SK-N-SH treated with all-trans-retinoic acid at 6 μM for 48 hours (cell line): Measurements from ENCODE around the gene OSBPL1A.

Experiments used
- ATAC-seq: fragments of 200-7000 bp; cut with Tn5 transposase; 3 replicates; pipeline ENCODE4 v1.9.1; 2020; ENCODE audit warnings: mild to moderate bottlenecking, moderate library complexity
- BACH2 ChIP-seq: fragments of 250-450 bp; sonication (Bioruptor Pico); IDR thresholded peaks from 2 replicates; pipeline ENCODE4 v1.9.0; 2021; ENCODE audit warnings: mild to moderate bottlenecking, borderline replicate concordance
- CSDC2 ChIP-seq: fragments of 250-450 bp; sonication (Bioruptor Pico); IDR thresholded peaks from 2 replicates; pipeline ENCODE4 v1.5.0; 2020; ENCODE audit warnings: mild to moderate bottlenecking, moderate library complexity
- ESRRG ChIP-seq: fragments of 250-450 bp; sonication (Bioruptor Pico); IDR thresholded peaks from 2 replicates; pipeline ENCODE4 v1.6.1; 2021; ENCODE audit warnings: mild to moderate bottlenecking
- GLIS3 ChIP-seq: fragments of 250-450 bp; sonication (Bioruptor Pico); IDR thresholded peaks from 2 replicates; pipeline ENCODE4 v1.5.0; 2020; ENCODE audit warnings: mild to moderate bottlenecking, moderate library complexity
- ISL1 ChIP-seq: fragments of 250-450 bp; sonication (Bioruptor Pico); IDR thresholded peaks from 2 replicates; pipeline ENCODE4 v2.1.2; 2022; ENCODE audit warnings: mild to moderate bottlenecking, moderate library complexity
- PPARA ChIP-seq: fragments of 250-450 bp; sonication (Bioruptor Pico); IDR thresholded peaks from 2 replicates; pipeline ENCODE4 v1.5.0; 2020; ENCODE audit warnings: mild to moderate bottlenecking, borderline replicate concordance
- RARB ChIP-seq: fragments of 250-450 bp; sonication (Bioruptor Pico); IDR thresholded peaks from 2 replicates; pipeline ENCODE4 v1.8.0; 2021; ENCODE audit warnings: mild to moderate bottlenecking, moderate library complexity
- TCF4 ChIP-seq: fragments of 250-450 bp; sonication (Bioruptor Pico); IDR thresholded peaks from 2 replicates; pipeline ENCODE4 v1.8.0; 2021; ENCODE audit warnings: mild to moderate bottlenecking, moderate library complexity, borderline replicate concordance
- TOX ChIP-seq: fragments of 250-450 bp; sonication (Bioruptor Pico); IDR thresholded peaks from 2 replicates; pipeline ENCODE4 v1.8.0; 2021; ENCODE audit warnings: mild to moderate bottlenecking, moderate library complexity, borderline replicate concordance
- ZC3H10 ChIP-seq: fragments of 250-450 bp; sonication (Bioruptor Pico); IDR thresholded peaks from 2 replicates; pipeline ENCODE4 v1.5.1; 2021; ENCODE audit warnings: mild to moderate bottlenecking, moderate library complexity
- ZFP3 ChIP-seq: fragments of 250-450 bp; sonication (Bioruptor Pico); IDR thresholded peaks from 2 replicates; pipeline ENCODE4 v1.5.0; 2020; ENCODE audit warnings: mild to moderate bottlenecking, moderate library complexity
- ZFP30 ChIP-seq: fragments of 450-650 bp; formaldehyde crosslinking; IDR thresholded peaks from 2 replicates; pipeline ENCODE4 v1.5.0; 2022; ENCODE audit warnings: mild to moderate bottlenecking, moderate library complexity
- ZNF70 ChIP-seq: fragments of 450-650 bp; formaldehyde crosslinking; IDR thresholded peaks from 2 replicates; pipeline ENCODE4 v1.5.0; 2020; ENCODE audit warnings: mild to moderate bottlenecking, moderate library complexity
- ZNF8 ChIP-seq: fragments of 450-650 bp; formaldehyde crosslinking; IDR thresholded peaks from 2 replicates; pipeline ENCODE4 v1.5.0; 2020; ENCODE audit warnings: mild to moderate bottlenecking, moderate library complexity
- TF ChIP-seq, protein P1 (sequence below): fragments of 250-450 bp; sonication (Bioruptor Pico); IDR thresholded peaks from 2 replicates; pipeline ENCODE4 v1.5.1; 2021; ENCODE audit warnings: mild to moderate bottlenecking, moderate library complexity
- TF ChIP-seq, protein P2 (sequence below): fragments of 250-450 bp; sonication (Bioruptor Pico); IDR thresholded peaks from 2 replicates; pipeline ENCODE4 v1.5.0; 2020; ENCODE audit warnings: mild to moderate bottlenecking, moderate library complexity
- TF ChIP-seq, protein P3 (sequence below): fragments of 250-450 bp; sonication (Bioruptor Pico); IDR thresholded peaks from 2 replicates; pipeline ENCODE4 v1.8.0; 2020; ENCODE audit warnings: mild to moderate bottlenecking, moderate library complexity, borderline replicate concordance
- TF ChIP-seq, protein P4 (sequence below): fragments of 250-450 bp; sonication (Bioruptor Pico); IDR thresholded peaks from 2 replicates; pipeline ENCODE4 v1.8.0; 2021; ENCODE audit warnings: low read depth, mild to moderate bottlenecking, moderate library complexity, borderline replicate concordance
- TF ChIP-seq, protein P5 (sequence below): fragments of 250-450 bp; sonication (Bioruptor Pico); IDR thresholded peaks from 2 replicates; pipeline ENCODE4 v1.5.1; 2020; ENCODE audit warnings: low read depth, mild to moderate bottlenecking, moderate library complexity

OSBPL1A gene

DNA sequence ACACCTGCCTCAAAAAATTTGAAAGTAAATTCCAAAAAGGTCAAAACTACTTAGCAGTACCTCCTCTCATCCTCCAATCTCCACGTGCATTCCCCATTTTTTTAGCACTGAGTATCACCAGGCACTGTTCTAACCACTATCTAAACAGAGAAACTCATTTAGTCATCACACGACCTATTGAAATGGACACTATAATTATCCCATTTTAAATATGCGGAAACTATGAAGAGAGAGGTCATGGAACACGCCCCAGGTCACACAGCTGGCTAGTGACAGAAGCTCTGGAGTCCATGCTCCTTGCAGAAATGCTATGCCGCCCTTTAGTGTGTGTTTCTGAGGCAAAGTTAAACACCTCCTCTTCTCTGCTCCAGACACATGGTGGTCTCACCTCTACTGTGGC is 159.2 kb downstream of the OSBPL1A start:
- ATAC-seq, result no peak
- TF ChIP-seq ZFP3 (CRISPR knock-in tag) (no peak), ISL1 (no peak)
- TF ChIP-seq, protein P1, sequence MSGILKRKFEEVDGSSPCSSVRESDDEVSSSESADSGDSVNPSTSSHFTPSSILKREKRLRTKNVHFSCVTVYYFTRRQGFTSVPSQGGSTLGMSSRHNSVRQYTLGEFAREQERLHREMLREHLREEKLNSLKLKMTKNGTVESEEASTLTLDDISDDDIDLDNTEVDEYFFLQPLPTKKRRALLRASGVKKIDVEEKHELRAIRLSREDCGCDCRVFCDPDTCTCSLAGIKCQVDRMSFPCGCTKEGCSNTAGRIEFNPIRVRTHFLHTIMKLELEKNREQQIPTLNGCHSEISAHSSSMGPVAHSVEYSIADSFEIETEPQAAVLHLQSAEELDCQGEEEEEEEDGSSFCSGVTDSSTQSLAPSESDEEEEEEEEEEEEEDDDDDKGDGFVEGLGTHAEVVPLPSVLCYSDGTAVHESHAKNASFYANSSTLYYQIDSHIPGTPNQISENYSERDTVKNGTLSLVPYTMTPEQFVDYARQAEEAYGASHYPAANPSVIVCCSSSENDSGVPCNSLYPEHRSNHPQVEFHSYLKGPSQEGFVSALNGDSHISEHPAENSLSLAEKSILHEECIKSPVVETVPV (CRISPR knock-in tag), result no peak
- TF ChIP-seq, protein P2, sequence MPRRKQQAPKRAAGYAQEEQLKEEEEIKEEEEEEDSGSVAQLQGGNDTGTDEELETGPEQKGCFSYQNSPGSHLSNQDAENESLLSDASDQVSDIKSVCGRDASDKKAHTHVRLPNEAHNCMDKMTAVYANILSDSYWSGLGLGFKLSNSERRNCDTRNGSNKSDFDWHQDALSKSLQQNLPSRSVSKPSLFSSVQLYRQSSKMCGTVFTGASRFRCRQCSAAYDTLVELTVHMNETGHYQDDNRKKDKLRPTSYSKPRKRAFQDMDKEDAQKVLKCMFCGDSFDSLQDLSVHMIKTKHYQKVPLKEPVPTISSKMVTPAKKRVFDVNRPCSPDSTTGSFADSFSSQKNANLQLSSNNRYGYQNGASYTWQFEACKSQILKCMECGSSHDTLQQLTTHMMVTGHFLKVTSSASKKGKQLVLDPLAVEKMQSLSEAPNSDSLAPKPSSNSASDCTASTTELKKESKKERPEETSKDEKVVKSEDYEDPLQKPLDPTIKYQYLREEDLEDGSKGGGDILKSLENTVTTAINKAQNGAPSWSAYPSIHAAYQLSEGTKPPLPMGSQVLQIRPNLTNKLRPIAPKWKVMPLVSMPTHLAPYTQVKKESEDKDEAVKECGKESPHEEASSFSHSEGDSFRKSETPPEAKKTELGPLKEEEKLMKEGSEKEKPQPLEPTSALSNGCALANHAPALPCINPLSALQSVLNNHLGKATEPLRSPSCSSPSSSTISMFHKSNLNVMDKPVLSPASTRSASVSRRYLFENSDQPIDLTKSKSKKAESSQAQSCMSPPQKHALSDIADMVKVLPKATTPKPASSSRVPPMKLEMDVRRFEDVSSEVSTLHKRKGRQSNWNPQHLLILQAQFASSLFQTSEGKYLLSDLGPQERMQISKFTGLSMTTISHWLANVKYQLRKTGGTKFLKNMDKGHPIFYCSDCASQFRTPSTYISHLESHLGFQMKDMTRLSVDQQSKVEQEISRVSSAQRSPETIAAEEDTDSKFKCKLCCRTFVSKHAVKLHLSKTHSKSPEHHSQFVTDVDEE (CRISPR knock-in tag), result no peak

DNA sequence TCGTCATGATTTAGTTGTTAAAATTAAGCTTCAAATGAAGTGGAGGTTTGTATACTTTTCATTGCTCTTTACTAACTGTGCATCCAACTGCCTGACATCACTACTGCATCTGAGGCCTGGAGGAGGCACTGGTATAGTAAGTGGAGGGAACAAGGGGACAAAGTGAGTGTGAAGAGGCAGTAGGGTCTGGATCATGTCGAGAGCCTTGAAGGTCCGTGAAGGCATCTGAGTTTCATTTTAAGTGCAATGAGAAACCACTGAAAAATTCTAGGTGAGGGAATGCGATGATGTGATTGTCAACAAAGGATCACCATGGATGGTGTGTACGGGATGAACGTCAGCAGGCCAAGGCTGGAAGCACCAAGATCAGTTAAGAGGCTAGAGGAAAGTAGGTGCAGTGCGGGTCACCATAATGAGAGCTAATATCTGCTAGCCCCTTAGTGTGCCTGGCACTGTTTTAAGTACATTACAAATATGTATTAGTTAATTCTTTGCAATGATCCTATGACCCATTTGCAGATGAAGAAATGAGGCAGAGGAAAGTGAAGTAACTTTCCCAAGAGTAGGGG is 162.7 kb downstream of the OSBPL1A start:
- ATAC-seq, result no peak
- TF ChIP-seq RARB (no peak), CSDC2 (no peak)

DNA sequence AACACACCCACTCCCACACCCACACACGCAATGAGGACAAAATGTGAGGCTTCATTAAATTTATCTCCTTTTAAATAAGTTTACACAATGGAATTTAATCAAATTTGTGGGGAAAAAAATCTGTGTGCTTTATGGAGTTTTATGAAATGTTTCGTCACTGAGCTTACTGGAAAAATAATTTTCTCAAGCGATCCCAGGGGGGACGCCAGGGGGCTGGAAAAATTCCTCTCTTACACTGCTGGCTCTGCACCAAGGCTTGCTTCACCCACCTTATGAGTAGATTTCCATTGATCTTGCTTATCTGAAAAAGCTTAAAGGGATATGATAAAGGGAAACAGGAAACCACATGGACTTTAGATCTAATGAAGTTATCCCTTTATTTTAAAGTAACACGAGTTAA is 163.3 kb downstream of the OSBPL1A start:
- no peak for ATAC-seq
- TF ChIP-seq ISL1 (peak; percentile 25; the same call in 1 of the 2 replicates), CSDC2 (no peak)
- TF ChIP-seq, protein P3, sequence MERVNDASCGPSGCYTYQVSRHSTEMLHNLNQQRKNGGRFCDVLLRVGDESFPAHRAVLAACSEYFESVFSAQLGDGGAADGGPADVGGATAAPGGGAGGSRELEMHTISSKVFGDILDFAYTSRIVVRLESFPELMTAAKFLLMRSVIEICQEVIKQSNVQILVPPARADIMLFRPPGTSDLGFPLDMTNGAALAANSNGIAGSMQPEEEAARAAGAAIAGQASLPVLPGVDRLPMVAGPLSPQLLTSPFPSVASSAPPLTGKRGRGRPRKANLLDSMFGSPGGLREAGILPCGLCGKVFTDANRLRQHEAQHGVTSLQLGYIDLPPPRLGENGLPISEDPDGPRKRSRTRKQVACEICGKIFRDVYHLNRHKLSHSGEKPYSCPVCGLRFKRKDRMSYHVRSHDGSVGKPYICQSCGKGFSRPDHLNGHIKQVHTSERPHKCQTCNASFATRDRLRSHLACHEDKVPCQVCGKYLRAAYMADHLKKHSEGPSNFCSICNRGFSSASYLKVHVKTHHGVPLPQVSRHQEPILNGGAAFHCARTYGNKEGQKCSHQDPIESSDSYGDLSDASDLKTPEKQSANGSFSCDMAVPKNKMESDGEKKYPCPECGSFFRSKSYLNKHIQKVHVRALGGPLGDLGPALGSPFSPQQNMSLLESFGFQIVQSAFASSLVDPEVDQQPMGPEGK (CRISPR knock-in tag), result peak; percentile 54; the same call in 1 of the 2 replicates

DNA sequence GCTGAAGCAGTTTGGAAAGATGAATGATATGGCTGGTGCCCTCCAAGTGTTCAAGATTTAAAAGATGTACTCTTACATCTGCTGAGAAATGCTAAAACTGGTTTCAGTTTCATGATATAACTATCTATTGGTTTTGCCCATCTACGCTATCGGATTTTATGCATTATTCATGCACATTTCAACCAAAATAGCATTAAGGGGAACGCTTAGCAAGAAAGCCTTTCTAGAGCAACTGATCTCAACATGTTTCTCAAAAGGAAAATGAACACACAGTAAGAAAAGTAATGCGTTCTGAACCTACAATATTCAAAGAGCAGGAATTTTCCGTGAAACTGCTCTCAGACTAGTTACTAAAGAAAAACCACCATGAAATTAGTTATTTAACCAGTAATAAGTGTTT is 164.8 kb downstream of the OSBPL1A start:
- no peak for ATAC-seq
- TF ChIP-seq RARB (no peak), TCF4 (CRISPR knock-in tag) (no peak), BACH2 (CRISPR knock-in tag) (no peak), ISL1 (no peak), TOX (CRISPR knock-in tag) (no peak), ZFP30 (CRISPR knock-in tag) (no peak), ZFP3 (CRISPR knock-in tag) (no peak), ZNF70 (CRISPR knock-in tag) (no peak), ZNF8 (CRISPR knock-in tag) (no peak), GLIS3 (no peak), PPARA (CRISPR knock-in tag) (no peak), ZC3H10 (CRISPR knock-in tag) (no peak), ESRRG (CRISPR knock-in tag) (no peak)
- TF ChIP-seq, protein P4, sequence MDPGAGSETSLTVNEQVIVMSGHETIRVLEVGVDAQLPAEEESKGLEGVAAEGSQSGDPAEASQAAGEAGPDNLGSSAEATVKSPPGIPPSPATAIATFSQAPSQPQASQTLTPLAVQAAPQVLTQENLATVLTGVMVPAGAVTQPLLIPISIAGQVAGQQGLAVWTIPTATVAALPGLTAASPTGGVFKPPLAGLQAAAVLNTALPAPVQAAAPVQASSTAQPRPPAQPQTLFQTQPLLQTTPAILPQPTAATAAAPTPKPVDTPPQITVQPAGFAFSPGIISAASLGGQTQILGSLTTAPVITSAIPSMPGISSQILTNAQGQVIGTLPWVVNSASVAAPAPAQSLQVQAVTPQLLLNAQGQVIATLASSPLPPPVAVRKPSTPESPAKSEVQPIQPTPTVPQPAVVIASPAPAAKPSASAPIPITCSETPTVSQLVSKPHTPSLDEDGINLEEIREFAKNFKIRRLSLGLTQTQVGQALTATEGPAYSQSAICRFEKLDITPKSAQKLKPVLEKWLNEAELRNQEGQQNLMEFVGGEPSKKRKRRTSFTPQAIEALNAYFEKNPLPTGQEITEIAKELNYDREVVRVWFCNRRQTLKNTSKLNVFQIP (CRISPR knock-in tag), result no peak
- TF ChIP-seq, protein P3 (CRISPR knock-in tag), result no peak
- TF ChIP-seq, protein P1 (CRISPR knock-in tag), result no peak
- TF ChIP-seq, protein P5, sequence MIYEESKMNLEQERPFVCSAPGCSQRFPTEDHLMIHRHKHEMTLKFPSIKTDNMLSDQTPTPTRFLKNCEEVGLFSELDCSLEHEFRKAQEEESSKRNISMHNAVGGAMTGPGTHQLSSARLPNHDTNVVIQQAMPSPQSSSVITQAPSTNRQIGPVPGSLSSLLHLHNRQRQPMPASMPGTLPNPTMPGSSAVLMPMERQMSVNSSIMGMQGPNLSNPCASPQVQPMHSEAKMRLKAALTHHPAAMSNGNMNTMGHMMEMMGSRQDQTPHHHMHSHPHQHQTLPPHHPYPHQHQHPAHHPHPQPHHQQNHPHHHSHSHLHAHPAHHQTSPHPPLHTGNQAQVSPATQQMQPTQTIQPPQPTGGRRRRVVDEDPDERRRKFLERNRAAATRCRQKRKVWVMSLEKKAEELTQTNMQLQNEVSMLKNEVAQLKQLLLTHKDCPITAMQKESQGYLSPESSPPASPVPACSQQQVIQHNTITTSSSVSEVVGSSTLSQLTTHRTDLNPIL (CRISPR knock-in tag), result no peak
- TF ChIP-seq, all 23 proteins: peak for 0
